ENCODE measurements around the gene EFNA3.

The EFNA3 gene

DNA sequence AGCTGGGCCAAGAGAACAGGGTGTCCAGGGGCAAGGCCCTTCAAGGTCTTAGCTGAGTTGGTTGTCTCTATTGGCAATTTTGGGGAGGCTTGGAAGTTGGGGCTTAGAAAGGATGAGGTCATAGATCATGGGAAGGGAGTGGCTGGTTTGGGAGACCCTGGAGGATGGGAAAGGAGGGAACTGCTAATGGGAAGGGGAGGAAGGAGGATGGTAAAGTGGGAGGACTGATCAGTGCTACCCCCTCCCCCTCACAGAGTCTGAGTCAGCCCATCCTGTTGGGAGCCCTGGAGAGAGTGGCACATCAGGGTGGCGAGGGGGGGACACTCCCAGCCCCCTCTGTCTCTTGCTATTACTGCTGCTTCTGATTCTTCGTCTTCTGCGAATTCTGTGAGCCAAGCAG lies 10.0 kb upstream of the EFNA3 start:
- ChIA-PET POLR2A (no interaction called here), CTCF (interaction anchor here (3.7 to 17.3 kb wide), 3 partner anchors 16 to 23 kb away, joined by 12 to 433 read pairs (median 212); partner anchors contain the start of gene ADAM15)
- DNase-seq (ENCODE audit: low read depth, low spot score) = no peak
- TF ChIP-seq, protein P1, sequence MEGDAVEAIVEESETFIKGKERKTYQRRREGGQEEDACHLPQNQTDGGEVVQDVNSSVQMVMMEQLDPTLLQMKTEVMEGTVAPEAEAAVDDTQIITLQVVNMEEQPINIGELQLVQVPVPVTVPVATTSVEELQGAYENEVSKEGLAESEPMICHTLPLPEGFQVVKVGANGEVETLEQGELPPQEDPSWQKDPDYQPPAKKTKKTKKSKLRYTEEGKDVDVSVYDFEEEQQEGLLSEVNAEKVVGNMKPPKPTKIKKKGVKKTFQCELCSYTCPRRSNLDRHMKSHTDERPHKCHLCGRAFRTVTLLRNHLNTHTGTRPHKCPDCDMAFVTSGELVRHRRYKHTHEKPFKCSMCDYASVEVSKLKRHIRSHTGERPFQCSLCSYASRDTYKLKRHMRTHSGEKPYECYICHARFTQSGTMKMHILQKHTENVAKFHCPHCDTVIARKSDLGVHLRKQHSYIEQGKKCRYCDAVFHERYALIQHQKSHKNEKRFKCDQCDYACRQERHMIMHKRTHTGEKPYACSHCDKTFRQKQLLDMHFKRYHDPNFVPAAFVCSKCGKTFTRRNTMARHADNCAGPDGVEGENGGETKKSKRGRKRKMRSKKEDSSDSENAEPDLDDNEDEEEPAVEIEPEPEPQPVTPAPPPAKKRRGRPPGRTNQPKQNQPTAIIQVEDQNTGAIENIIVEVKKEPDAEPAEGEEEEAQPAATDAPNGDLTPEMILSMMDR (IDR thresholded peaks at IDR 0.05; ENCODE audit: insufficient read depth, low read length, missing control alignments) = no peak
- no peak overlapping the region for H3K4me3 ChIP-seq (ENCODE audit: low read depth, low read length)

DNA sequence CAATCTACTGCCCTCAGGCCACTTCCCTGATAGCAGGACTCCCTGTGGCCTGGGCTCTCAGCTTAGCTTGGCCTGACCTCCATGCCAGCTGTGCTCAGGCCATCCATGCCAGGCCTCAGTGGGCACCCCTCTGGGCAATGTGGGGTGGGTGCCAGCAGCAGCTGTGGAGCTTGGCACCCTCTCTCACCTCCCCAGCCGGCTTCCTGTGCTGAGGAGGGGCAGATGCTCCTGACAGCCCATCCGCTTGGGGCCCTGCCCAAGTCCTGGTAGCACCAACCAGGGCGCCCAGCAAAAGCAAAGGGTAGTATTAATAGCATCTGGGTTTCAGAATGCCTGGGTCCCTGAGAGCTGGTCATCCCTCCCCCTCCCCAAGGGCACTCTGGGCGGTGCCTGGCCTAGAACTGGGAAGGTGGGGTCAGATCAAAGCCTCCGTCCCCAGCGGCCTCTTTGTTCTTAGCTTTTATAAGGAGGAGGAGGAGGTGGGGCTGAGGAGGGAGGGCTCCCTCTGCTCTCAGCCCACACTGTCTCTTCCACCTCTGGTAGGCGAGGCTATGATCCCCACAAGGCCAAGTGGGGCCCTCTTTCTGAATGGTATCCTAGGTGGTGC lies 9.0 kb upstream of the EFNA3 start:
- POLR2A ChIA-PET = interaction anchor here (0.6 kb wide), 1 partner anchor 11 kb away, joined by 3 read pairs; no protein-coding TSS in a partner anchor
- TF ChIP-seq, protein P1 (IDR thresholded peaks at IDR 0.05; ENCODE audit: insufficient read depth, low read length, missing control alignments) = no peak
- no peak overlapping the region for H3K4me3 ChIP-seq (ENCODE audit: low read depth, low read length)
- no peak for DNase-seq (ENCODE audit: low read depth, low spot score)
- CTCF ChIA-PET = interaction anchor here (1.3 to 10.6 kb wide), 7 partner anchors 10 to 97 kb away, joined by 4 to 122 read pairs (median 7); partner anchors contain the start of gene EFNA4

DNA sequence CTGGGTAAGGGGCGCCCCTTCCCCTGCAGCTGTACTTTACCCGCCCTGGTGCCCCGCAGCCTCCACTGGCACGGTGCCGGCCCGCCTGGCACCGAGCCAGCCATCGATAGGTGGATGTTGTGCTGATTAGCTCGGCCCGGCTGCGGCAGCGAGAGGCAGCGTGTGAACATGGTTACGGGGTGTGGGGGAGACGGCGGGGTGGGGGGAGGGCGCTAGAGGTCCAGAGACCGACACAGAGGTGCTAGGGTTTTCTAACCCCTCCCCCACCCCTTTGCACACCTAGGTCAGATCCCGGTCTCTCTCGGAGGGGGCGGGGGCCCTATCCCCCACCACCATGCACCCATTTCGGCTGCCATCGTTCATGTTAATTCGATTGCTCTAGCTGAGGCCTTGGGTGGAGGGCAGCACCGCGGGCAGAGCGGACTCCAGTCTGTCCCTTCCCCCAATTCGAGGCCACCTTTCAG lies 8.4 kb upstream of the EFNA3 start:
- ChIA-PET CTCF (interaction anchor here (0.7 to 10.6 kb wide), 11 partner anchors 10 to 99 kb away, joined by 3 to 122 read pairs (median 6); partner anchors contain the start of gene EFNA4), POLR2A (interaction anchor here (0.6 kb wide), 1 partner anchor 12 kb away, joined by 3 read pairs; no protein-coding TSS in a partner anchor)
- no peak for DNase-seq (ENCODE audit: low read depth, low spot score)
- TF ChIP-seq, protein P1 (IDR thresholded peaks at IDR 0.05; ENCODE audit: insufficient read depth, low read length, missing control alignments) = no peak
- no peak overlapping the region for H3K4me3 ChIP-seq (ENCODE audit: low read depth, low read length)

DNA sequence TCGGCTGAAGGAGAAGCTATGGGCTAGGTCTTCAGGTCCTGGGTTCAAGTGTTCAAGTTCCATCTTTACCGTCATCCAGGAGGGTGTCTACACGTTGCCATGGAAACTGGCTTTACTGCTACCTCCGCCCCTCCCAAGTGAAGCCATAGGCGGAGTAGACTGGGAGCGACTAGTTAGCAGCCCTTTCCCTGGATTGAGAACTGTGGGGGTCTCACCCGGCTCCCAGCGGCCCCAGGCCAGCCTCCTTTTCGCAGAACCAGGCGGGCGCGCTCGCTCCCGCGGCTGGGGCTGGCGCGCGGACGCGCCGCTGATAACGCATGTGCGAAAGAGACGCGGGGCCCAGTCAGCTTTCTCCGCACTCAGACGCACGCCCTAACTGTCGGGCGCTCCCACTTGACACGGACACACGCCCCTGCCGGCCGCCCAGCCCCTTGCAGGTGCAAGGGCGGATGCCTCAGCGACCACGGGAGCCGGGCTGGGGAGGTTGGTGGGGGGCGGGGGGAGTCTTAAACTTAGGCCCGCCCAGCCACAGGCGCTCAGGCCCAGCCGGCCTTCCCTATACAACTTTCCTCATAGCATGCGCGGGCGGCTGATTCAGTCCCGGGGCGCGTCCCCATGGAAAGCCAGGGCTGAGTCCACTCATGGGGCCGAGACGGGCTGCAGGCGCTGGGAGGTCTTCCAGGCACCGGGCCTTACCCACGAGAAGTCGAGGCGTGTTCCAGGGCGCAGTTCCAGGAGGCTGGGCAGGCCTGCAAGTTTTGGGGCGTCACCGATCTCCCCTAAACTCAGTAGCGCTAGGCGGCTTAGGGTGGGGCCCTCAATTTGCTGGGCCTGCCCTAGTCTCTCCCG lies 7.7 kb upstream of the EFNA3 start:
- peak overlapping the region; percentile 44 for H3K4me3 ChIP-seq (ENCODE audit: low read depth, low read length)
- CTCF ChIA-PET = interaction anchor here (0.7 to 10.6 kb wide), 12 partner anchors 10 to 98 kb away, joined by 3 to 122 read pairs (median 6); partner anchors contain the start of gene EFNA4
- POLR2A ChIA-PET = no interaction called here

DNA sequence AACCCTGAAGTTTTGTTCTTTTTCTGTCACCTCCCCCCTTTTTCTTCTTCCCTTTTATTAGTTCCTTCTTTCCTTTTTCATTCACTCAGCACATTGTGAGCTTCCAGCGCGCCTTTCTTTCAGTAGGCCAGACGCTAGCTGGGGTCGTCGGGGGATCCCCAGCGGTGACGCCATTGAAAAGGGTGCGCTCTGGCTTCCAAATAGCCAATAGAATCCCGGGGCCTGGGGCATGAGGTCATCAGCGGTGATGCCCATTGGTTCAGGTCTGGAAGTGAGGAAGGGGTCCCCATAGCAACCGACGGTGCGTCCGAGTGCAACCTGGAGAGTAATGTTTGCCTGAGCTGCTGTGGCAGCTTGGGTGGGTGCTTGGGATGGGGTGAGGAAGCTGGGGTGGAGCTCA lies 6.9 kb upstream of the EFNA3 start:
- H3K4me3 ChIP-seq (ENCODE audit: low read depth, low read length) = no peak overlapping the region
- POLR2A ChIA-PET = no interaction called here

More for the DNA sequence above, 7.7 kb upstream of the EFNA3 start:
- DNase-seq (ENCODE audit: low read depth, low spot score) = no peak
- TF ChIP-seq, protein P1 (IDR thresholded peaks at IDR 0.05; ENCODE audit: insufficient read depth, low read length, missing control alignments) = peak; percentile 46

More for the DNA sequence above, 6.9 kb upstream of the EFNA3 start:
- TF ChIP-seq, protein P1 (IDR thresholded peaks at IDR 0.05; ENCODE audit: insufficient read depth, low read length, missing control alignments) = no peak
- CTCF ChIA-PET = interaction anchor here (0.9 to 10.6 kb wide), 6 partner anchors 12 to 27 kb away, joined by 3 to 122 read pairs (median 6); partner anchors contain the start of gene EFNA4
- no peak for DNase-seq (ENCODE audit: low read depth, low spot score)
